Muscle of back (tissue), 13 donors: ENCODE data around the gene RGPD8. TPM values are rescaled to one million over a fixed set of nuclear protein-coding genes. Genes with fewer than 3 reads are reported as not detected.
A peak's percentile ranks its signal among the peaks of the same experiment; 100 is the strongest.
"Not testable (repeated sequence)": the region's sequence is repeated elsewhere in the genome, so short reads cannot be mapped to it uniquely, and the experiment has no call there.

Experiments used
- DNase-seq, 3 donors: peaks; one replicate each; pipeline versions ENCODE4 v3.0.0 to v3.0.0-alpha.2; 2013
- long read RNA-seq, 9 donors: transcript quantifications; one replicate each; lab custom pipeline, GENCODE V29; 2026
- polyA plus RNA-seq, 10 donors: library from polyadenylated mRNA; unstranded; fragments of 120-200 nt; gene quantifications; one replicate each; pipeline ENCODE4 v1.2.1, GENCODE V29; 2013; ENCODE audit not compliant: insufficient read length in 10 of 10

Gene RGPD8
- polyA plus RNA-seq, result 1 to 10 TPM; 1.2 to 4.5 (median 2.4) TPM
- long read RNA-seq, donor 1, result 0 reads
- long read RNA-seq, donor 2, result 0 reads
- long read RNA-seq, donor 3, result 0 reads
- long read RNA-seq, donor 4, result 0 reads
- long read RNA-seq, donor 5, result 0 reads
- long read RNA-seq, donor 6, result 0 reads
- long read RNA-seq, donor 7, result 0 reads
- long read RNA-seq, donor 8, result 0 reads
- long read RNA-seq, donor 9, result 0 reads

- peak; percentile 86 to 94 (median 90) for DNase-seq
Observed at GRCh38 chr2:112433480-112433879, at the start of gene RGPD8. Gene RGPD8 (minus strand): TSS chr2:112433645. CDS start chr2:112433453, 192 bp downstream.

DNA sequence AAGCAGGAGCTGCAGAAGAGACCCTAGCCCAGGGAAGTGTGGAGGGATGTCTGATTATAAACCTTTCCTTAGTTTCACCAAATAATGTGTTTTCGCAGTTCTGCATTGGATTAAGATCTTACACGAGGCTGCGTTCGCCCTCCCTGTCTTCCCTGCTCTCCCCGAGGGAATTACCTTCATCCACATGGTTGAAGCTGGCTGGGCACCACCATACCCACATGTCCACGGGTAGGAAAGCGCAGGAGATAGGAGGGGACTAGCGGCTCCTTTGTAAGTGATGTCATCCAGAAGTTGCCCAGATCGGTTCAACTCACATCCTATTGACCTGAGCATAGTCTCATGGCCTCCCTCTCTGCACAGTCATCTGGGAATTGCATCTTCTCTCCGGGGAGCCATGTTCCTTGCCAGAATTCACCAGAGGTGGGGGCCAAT lies 49.6 kb upstream of the RGPD8 start:
- peak in 1 of 3 donors; percentile 13 for DNase-seq

GRCh38 chr2:112482309-112483041 lies 49.0 kb upstream of the RGPD8 start:
- peak; percentile 16 to 76 (median 36) for DNase-seq

- peak; percentile 71 to 93 (median 84) for DNase-seq
Observed at GRCh38 chr2:112481528-112482233, 48.2 kb upstream of the RGPD8 start, which contains the start of gene TTL. Gene TTL (plus strand): TSS chr2:112482156. CDS start chr2:112482345, 189 bp downstream.

GRCh38 chr2:112481050-112481527 lies 47.6 kb upstream of the RGPD8 start:
- DNase-seq, result peak; percentile 74 to 94 (median 85)

DNA sequence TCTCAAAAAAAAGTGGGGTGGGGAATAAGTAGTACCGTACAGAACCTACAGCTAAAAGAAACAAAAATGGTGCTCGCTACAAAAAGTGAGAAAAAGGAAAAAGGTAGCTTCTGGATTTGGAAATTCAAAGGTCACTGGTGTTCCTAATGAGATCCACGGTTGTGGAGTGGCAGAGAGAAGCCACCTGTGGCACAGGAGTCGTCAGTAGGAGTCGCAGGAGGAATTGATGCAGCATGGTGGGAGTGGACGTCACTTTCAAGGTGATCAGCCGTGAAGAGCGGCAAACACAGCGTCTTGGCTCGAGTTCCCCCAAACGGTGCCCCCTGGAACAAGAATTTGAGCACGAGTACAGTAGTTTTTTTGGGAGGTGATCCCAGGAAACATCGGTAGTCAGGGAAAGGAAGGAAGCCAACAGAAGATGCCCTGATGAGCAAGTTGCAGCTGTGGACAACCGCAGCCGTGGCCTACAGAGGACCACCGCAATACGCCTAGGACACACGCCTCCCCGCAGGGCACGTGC lies 47.1 kb upstream of the RGPD8 start:
- no peak for DNase-seq

- no peak for DNase-seq
Observed at GRCh38 chr2:112476434-112476833, 43.0 kb upstream of the RGPD8 start.

- no peak for DNase-seq
Observed at GRCh38 chr2:112474844-112475486, 41.5 kb upstream of the RGPD8 start.

DNA sequence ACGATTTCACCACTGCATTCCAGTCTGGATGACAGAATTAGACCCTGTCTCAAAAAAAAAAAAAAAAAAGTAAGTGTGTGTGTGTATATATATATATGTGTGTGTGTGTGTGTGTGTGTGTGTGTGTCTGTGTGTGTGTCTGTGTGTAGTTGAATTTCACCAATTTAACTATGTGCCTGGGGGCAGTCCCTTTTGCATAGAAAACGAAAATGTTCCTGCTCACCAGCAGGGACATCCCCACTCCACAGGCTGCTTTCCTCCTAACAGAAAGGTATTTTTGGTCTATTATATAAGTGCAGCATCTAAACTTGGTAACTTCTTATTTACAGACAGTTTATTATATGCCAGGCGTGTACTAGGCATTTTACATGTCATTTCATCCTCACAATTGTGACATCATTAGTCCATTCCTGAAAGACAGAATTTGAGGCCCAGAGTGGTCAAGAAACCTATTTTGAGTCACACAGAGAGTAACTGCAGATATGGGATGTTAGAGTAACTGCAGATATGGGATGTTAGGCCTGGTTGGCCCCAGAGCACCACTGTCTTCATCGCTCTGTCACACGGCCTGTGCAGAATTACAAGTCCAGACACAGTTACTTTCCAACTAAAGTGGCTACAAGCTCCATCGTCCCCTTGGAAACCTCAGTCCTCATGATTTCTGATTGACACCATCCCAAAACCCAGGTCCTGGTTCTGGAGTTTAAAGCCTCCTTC lies 39.3 kb upstream of the RGPD8 start:
- no peak for DNase-seq

GRCh38 chr2:112465382-112465781 lies 31.9 kb upstream of the RGPD8 start:
- DNase-seq, result no peak

- DNase-seq, result no peak
Observed at GRCh38 chr2:112463256-112463655, 29.8 kb upstream of the RGPD8 start.

DNA sequence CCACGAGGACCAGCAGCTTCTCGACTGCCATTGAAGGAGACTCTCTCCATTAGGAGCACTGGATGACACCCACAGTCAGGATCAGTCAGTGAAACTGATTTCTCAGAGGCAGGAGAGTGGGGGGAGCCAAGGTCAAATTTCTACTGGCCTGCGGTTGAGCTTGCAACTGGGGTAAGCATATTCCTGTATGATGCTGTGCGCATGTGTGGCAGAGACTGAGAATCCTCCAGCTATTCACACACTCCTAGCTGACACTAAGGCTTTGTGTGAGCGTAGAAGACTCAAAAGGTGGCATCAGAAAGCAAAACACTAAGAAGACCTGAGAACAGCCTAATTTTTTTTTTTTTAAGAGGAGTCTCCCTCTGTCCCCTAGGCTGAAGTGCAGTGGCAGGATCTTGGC lies 28.7 kb upstream of the RGPD8 start:
- DNase-seq, result no peak

DNA sequence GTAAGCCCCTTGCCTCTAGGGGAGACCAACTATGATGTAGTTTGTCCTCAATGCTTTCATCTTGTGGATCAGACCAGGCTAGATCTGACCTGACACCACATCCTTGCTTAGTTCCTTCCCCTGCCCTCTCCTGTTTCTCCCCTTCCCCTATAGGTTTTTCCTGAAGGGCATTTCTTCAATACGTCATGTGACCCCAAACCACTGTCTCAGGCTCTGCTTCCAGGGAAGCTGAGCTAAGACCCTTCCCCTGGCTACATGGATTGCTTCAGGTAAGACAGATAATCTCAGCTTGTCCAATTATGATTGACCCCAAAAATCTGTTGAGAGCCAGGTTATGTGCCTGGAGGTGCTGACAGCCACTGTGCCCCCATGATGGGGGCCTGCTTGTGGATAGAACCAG lies 25.9 kb upstream of the RGPD8 start:
- DNase-seq, result no peak

GRCh38 chr2:112454586-112454985 lies 21.1 kb upstream of the RGPD8 start:
- no peak for DNase-seq

- no peak for DNase-seq
Observed at GRCh38 chr2:112451317-112451716, 17.9 kb upstream of the RGPD8 start.

DNA sequence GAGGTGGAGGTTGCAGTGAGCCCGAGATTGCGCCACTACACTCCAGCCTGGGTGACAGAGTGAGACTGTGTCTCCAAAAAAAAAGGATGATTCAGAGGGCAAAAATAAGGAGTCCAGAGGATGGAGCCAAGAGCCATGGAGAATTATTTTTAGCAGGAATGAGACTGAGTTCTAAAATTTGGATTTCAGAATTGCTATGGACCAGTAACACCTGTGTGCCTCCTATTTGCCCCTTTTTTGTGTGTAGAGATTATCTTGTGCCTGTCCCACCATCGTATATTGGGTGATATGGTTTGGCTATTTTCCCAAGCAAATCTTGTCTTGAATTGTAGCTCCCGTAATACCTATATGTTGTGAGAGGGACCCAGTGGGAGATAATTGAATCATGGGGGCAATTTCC lies 16.4 kb upstream of the RGPD8 start:
- no peak for DNase-seq

- DNase-seq, result not testable (repeated sequence)
Observed at GRCh38 chr2:112444256-112444655, 10.8 kb upstream of the RGPD8 start.

- not testable (repeated sequence) for DNase-seq
Observed at GRCh38 chr2:112438603-112439261, 5.3 kb upstream of the RGPD8 start.

- not testable (repeated sequence) for DNase-seq
Observed at GRCh38 chr2:112437405-112437831, 4.0 kb upstream of the RGPD8 start.

- DNase-seq, result not testable (repeated sequence)
Observed at GRCh38 chr2:112436993-112437392, 3.5 kb upstream of the RGPD8 start.
